ENCODE results near the gene DUOXA1. TPM values are rescaled to one million over a fixed set of nuclear protein-coding genes. Genes with fewer than 3 reads are reported as not detected.
"Not testable (repeated sequence)": the region's sequence is repeated elsewhere in the genome, so short reads cannot be mapped to it uniquely, and the experiment has no call there.

DUOXA1 gene
- total RNA-seq, 2 experiments from 2014 or later = 0.19 to 0.36 TPM

GRCh38 chr15:45077391-45077790, 52.3 kb downstream of the DUOXA1 start:
- DNase-seq; H3K4me1 Mint-ChIP-seq (ENCODE audit: low read depth); H3K9me3 Mint-ChIP-seq; CTCF ChIA-PET; intact Hi-C loops (cut with micrococcal nuclease); H3K27ac Mint-ChIP-seq; H3K36me3 Mint-ChIP-seq; POLR2A ChIA-PET; H3K4me3 Mint-ChIP-seq; H3K27me3 Mint-ChIP-seq: not testable (repeated sequence)

- POLR2A ChIA-PET; H3K9me3 Mint-ChIP-seq; H3K4me1 Mint-ChIP-seq (ENCODE audit: low read depth); H3K27ac Mint-ChIP-seq; H3K36me3 Mint-ChIP-seq; H3K27me3 Mint-ChIP-seq; H3K4me3 Mint-ChIP-seq; intact Hi-C loops (cut with micrococcal nuclease); DNase-seq; CTCF ChIA-PET: not testable (repeated sequence)
Observed at GRCh38 chr15:45075440-45076320, 54.0 kb downstream of the DUOXA1 start.

- H3K4me1 Mint-ChIP-seq (ENCODE audit: low read depth); H3K36me3 Mint-ChIP-seq; H3K27me3 Mint-ChIP-seq; H3K4me3 Mint-ChIP-seq; CTCF ChIA-PET; H3K9me3 Mint-ChIP-seq; DNase-seq; H3K27ac Mint-ChIP-seq; intact Hi-C loops (cut with micrococcal nuclease): not testable (repeated sequence)
- POLR2A ChIA-PET = interaction anchor here (0.5 kb wide), 1 partner anchor 246 kb away, joined by 4 read pairs; no protein-coding TSS in a partner anchor
Observed at GRCh38 chr15:45073602-45074001, 56.1 kb downstream of the DUOXA1 start.

DNA sequence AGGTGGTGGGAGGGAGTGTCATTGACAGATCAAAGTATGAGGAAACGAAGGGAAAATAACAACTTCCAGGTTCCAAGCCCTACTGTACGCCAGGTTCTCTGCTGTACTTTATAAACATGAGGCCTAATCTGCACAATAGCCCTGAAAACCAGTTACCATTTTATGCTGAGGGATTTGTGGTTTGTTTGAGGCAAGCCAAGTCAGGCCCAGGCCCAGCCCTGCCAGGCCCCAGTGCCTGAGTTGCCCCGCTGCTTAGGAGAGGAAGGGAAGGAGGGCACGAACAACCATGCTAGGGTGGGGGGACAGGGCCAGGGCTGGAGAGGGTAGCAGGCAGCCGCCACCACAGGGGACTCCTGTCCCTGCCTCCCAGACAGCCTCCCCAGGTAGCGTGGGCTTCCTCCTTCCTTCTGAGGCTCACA, 59.7 kb downstream of the DUOXA1 start:
- CTCF ChIA-PET; POLR2A ChIA-PET; DNase-seq; intact Hi-C loops (cut with micrococcal nuclease); H3K36me3 Mint-ChIP-seq; H3K27ac Mint-ChIP-seq; H3K4me3 Mint-ChIP-seq; H3K4me1 Mint-ChIP-seq (ENCODE audit: low read depth); H3K27me3 Mint-ChIP-seq; H3K9me3 Mint-ChIP-seq: not testable (repeated sequence)

Other genes starting within 250 kb of the DUOXA1 start
- gene TERB2, start 173.2 kb downstream of the DUOXA1 start, total RNA-seq = not detected
- 10 to 100 TPM; 14.5 to 15.6 TPM for gene SORD, start 106.7 kb downstream of the DUOXA1 start, total RNA-seq
- gene DUOX2, start 15.7 kb downstream of the DUOXA1 start, total RNA-seq = under 1 TPM; 0.02 to 0.19 TPM
- not detected for gene DUOXA2, start 15.6 kb downstream of the DUOXA1 start, total RNA-seq
- gene DUOX1, start 115 bp upstream of the DUOXA1 start, total RNA-seq = under 1 TPM; 0.51 to 0.74 TPM
- gene SHF, start 58.1 kb upstream of the DUOXA1 start, total RNA-seq = 10 to 100 TPM; 11.8 to 12.5 TPM
- not detected for gene SLC28A2, start 122.4 kb upstream of the DUOXA1 start, total RNA-seq
- gene GATM, start 248.7 kb upstream of the DUOXA1 start, total RNA-seq = 1 to 10 TPM in 1 of 2 experiments, under 1 TPM in 1; 0.62 to 1.3 TPM